GM12878 (cell line): ENCODE data around the gene ANAPC15. TPM values are rescaled to one million over a fixed set of nuclear protein-coding genes. Genes with fewer than 3 reads are reported as not detected.
"Not testable (repeated sequence)": the region's sequence is repeated elsewhere in the genome, so short reads cannot be mapped to it uniquely, and the experiment has no call there.

Source experiments
- ATAC-seq: fragments of 200-7000 bp; cut with Tn5 transposase; 3 replicates; pipeline ENCODE4 v1.9.1; 2020; ENCODE audit warnings: mild to moderate bottlenecking, moderate library complexity
- BruUV-seq: library from RNA; stranded (reverse); fragments of 400-500 nt; replicated peaks from 2 replicates; lab custom pipeline; 2021; lab: Mats Ljungman, UMichigan
- CTCF ChIA-PET: fragments of 300-600 bp; sonication (Branson Sonifier 250); formaldehyde crosslinking; extraction: SDS; loops from one replicate; lab custom pipeline; 2021; ENCODE audit warnings: inconsistent platforms; lab: Yijun Ruan, JAX
- POLR2A ChIA-PET: fragments of 350-600 bp; formaldehyde crosslinking; extraction: SDS; loops from one replicate; lab custom pipeline; 2021; ENCODE audit warnings: inconsistent platforms; lab: Charles Lee
- RAD21 ChIA-PET: fragments of 300-600 bp; sonication (Branson Sonifier 250); formaldehyde crosslinking; loops from one replicate; lab custom pipeline; 2023; ENCODE audit warnings: antibody characterized with exemption; ENCODE audit not compliant: unreplicated experiment; lab: Charles Lee
- SMC1A ChIA-PET: fragments of 300-600 bp; sonication (Branson Sonifier 250); formaldehyde crosslinking; loops from one replicate; lab custom pipeline; 2023; ENCODE audit not compliant: unreplicated experiment, uncharacterized antibody; lab: Charles Lee
- DNase-seq: peaks from one replicate; pipeline ENCODE4 v3.0.0-alpha.2; 2011; ENCODE audit warnings: low read depth, low spot score
- FAIRE-seq: peaks from 3 replicates; lab custom pipeline; 2011; peaks lifted over from hg19 to GRCh38; lab: Jason Lieb, UNC
- H2AFZ ChIP-seq: 2 replicates; pipeline ENCODE4 v1.6.0; 2011; ENCODE audit warnings: low read depth, low read length, control low read depth; ENCODE audit not compliant: control insufficient read depth
- H3K27ac ChIP-seq: 2 replicates; pipeline ENCODE4 v1.5.1; 2011; ENCODE audit warnings: control low read depth; ENCODE audit not compliant: control insufficient read depth, insufficient read depth
- H3K27me3 ChIP-seq, 2 experiments: replicated peaks in 1 of 2; 2 replicates each; pipeline versions ENCODE4 v1.6.0 to v1.6.1; 2011; ENCODE audit warnings: low read length in 1 of 2; ENCODE audit not compliant: control insufficient read depth in 2 of 2, insufficient read depth in 2 of 2
- H3K36me3 ChIP-seq, 2 experiments: 2 replicates each; pipeline ENCODE4 v1.5.1; 2011; ENCODE audit warnings: low read length in 1 of 2; ENCODE audit not compliant: control insufficient read depth in 2 of 2, insufficient read depth in 2 of 2
- H3K4me1 ChIP-seq: 2 replicates; pipeline ENCODE4 v1.6.1; 2011; ENCODE audit warnings: mild to moderate bottlenecking, low read length, moderate library complexity, mixed read lengths; ENCODE audit not compliant: control insufficient read depth, insufficient read depth
- H3K4me2 ChIP-seq: 2 replicates; pipeline ENCODE4 v1.6.0; 2011; ENCODE audit warnings: control low read depth; ENCODE audit not compliant: control insufficient read depth, insufficient read depth
- H3K4me3 ChIP-seq: fragments of 200-600 bp; sonication (generic); 2 replicates; pipeline ENCODE4 v1.5.1; 2016
- H3K79me2 ChIP-seq: 2 replicates; pipeline ENCODE4 v1.6.0; 2011; ENCODE audit warnings: low read length; ENCODE audit not compliant: control insufficient read depth, insufficient read depth
- H3K9ac ChIP-seq: 2 replicates; pipeline ENCODE4 v1.8.0; 2011; ENCODE audit warnings: low read length, control low read depth, mixed read lengths; ENCODE audit not compliant: control insufficient read depth, insufficient read depth
- H3K9me3 ChIP-seq: replicated peaks from 3 replicates; pipeline ENCODE4 v1.5.1; 2011; ENCODE audit warnings: mild to moderate bottlenecking, low read length; ENCODE audit not compliant: control insufficient read depth, insufficient read depth
- H4K20me1 ChIP-seq: 2 replicates; pipeline ENCODE4 v1.6.0; 2011; ENCODE audit not compliant: control insufficient read depth, insufficient read depth
- ETV6 ChIP-seq, 2 experiments: fragments of 450-650 bp in 1 of 2; IDR thresholded peaks in 1 of 2; conservative IDR thresholded peaks in 1 of 2; 2 replicates each; pipeline ENCODE4 v1.6.1; 2014; ENCODE audit warnings: antibody characterized with exemption in 1 of 2, borderline replicate concordance in 1 of 2, low read depth in 1 of 2, mild to moderate bottlenecking in 1 of 2, moderate library complexity in 1 of 2
- FOXK2 ChIP-seq: fragments of 450-650 bp; IDR thresholded peaks from 2 replicates; pipeline ENCODE4 v1.6.1; 2017; ENCODE audit warnings: mild to moderate bottlenecking, moderate library complexity
- MEF2B ChIP-seq: fragments of 450-650 bp; IDR thresholded peaks from 2 replicates; pipeline ENCODE4 v1.6.1; 2018; ENCODE audit warnings: mild to moderate bottlenecking, moderate library complexity; ENCODE audit not compliant: partially characterized antibody, poor library complexity, severe bottlenecking
- NFIC ChIP-seq: IDR thresholded peaks from 2 replicates; pipeline ENCODE4 v1.6.1; 2012; ENCODE audit warnings: low read depth, mild to moderate bottlenecking, inconsistent platforms, low read length, moderate library complexity
- NR2C2 ChIP-seq: IDR thresholded peaks from 2 replicates; pipeline ENCODE4 v1.6.1; 2011; ENCODE audit warnings: borderline replicate concordance, low read depth; ENCODE audit not compliant: control insufficient read depth, insufficient read length
- RFX5 ChIP-seq: IDR thresholded peaks from 2 replicates; pipeline ENCODE4 v1.6.1; 2011; ENCODE audit warnings: low read depth, low read length, improper control_type of control experiment
- STAT1 ChIP-seq: fragments of 450-650 bp; conservative IDR thresholded peaks from 2 replicates; pipeline ENCODE4 v1.6.1; 2014; ENCODE audit warnings: antibody characterized with exemption, mild to moderate bottlenecking
- WGBS: methylation state at CpG from one replicate; pipeline ENCODE4 v1.1.6; 2016; ENCODE audit warnings: low lambda C conversion rate; ENCODE audit not compliant: insufficient replicate concordance, insufficient coverage; ENCODE audit errors: missing lambda C conversion rate; 5-methylcytosine and 5-hydroxymethylcytosine counted together
- in situ Hi-C: fragments of 300-500 bp; cut with MboI; formaldehyde crosslinking; loops from 9 replicates; pipeline ENCODE4 v1.14.3; 2018; ENCODE audit warnings: mixed read lengths
- intact Hi-C: fragments of 100-400 bp; cut with micrococcal nuclease; formaldehyde crosslinking; loops from one replicate; pipeline ENCODE4 v1.14.2; 2022; ENCODE audit not compliant: unreplicated experiment
- polyA plus RNA-seq, 11 experiments: library from polyadenylated mRNA; depleted of rRNA in 4 of 11; unstranded in 6 of 11; stranded (reverse) in 5 of 11; fragments of >200 nt; fragmentation: Nextera tagmentation in 4 of 11; fragmentation: Illumina TruSeq in 1 of 11; extraction: Ambion mirVana in 4 of 11; extraction: Trizol in 1 of 11; gene quantifications; 1 replicate in 1 of 11; 2 replicates in 10 of 11; pipeline versions ENCODE4 v1.2.1 to v1.2.3, GENCODE V29; 2011 to 2016; ENCODE audit warnings: inconsistent platforms in 2 of 11, missing spikeins in 2 of 11, low read depth in 1 of 11
- total RNA-seq, 4 experiments: library from RNA; depleted of rRNA in 3 of 4; stranded (reverse); fragments of >200 nt in 3 of 4; fragmentation: Illumina TruSeq in 1 of 4; extraction: Trizol in 1 of 4; gene quantifications; 2 replicates each; pipeline versions ENCODE4 v1.2.1 to v1.2.3, GENCODE V29; 2013 to 2021
- TF ChIP-seq, protein P1 (sequence below): IDR thresholded peaks from 2 replicates; pipeline ENCODE4 v1.6.1; 2012; ENCODE audit warnings: improper control_type of control experiment, low read depth, low read length; ENCODE audit not compliant: insufficient replicate concordance

The ANAPC15 gene
- total and polyA plus RNA-seq, 10 of the 15 experiments (the other 5 are each of a cell fraction or from before 2014, with no cell fraction given) = 83.4 to 372 (median 103) TPM

GRCh38 chr11:72142086-72142485 is 29.6 kb upstream of the ANAPC15 start:
- H3K9ac ChIP-seq, H3K9me3 ChIP-seq, H3K4me3 ChIP-seq, H3K79me2 ChIP-seq, BruUV-seq, H3K4me2 ChIP-seq, H3K4me1 ChIP-seq, H3K27me3 ChIP-seq, DNase-seq, H3K36me3 ChIP-seq, H4K20me1 ChIP-seq, RAD21 ChIA-PET, ATAC-seq, H3K27ac ChIP-seq, H2AFZ ChIP-seq, FAIRE-seq: not testable (repeated sequence)
- ChIA-PET CTCF (interaction anchor here (2.1 to 3.8 kb wide), 2 partner anchors 117 to 291 kb away, joined by 5 to 19 read pairs; partner anchors contain the start of gene CLPB), SMC1A (interaction anchor here (1.4 kb wide), 1 partner anchor 164 kb away, joined by 5 read pairs; no protein-coding TSS in a partner anchor), POLR2A (interaction anchor here (0.9 kb wide), 1 partner anchor 81 kb away, joined by 4 read pairs; no protein-coding TSS in a partner anchor)
- intact Hi-C loops = loop anchor here (5.0 kb wide), 1 partner anchor 290 kb away; the partner anchor contains the start of gene CLPB
- in situ Hi-C loops = loop anchor here (5.0 kb wide), 1 partner anchor 120 kb away; no protein-coding TSS in a partner anchor
- WGBS = 20% methylated on average over 1 of the region's 1 CpG

GRCh38 chr11:72141066-72141465 is 28.6 kb upstream of the ANAPC15 start:
- Histone ChIP-seq H3K27me3 (no peaks in the 10 kb centered on the region; a peak in 1 of 4 replicates), H2AFZ (no peak overlapping the region), H3K4me1 (no peaks in the 10 kb centered on the region), H3K9ac (no peak overlapping the region), H3K4me3 (no peak overlapping the region), H4K20me1 (no peaks in the 10 kb centered on the region), H3K4me2 (no peak overlapping the region), H3K27ac (no peak overlapping the region), H3K79me2 (no peaks in the 10 kb centered on the region), H3K36me3 (no peaks in the 10 kb centered on the region), H3K9me3 (peaks cover 2% of the 10 kb centered on the region; the same call in 1 of the 3 replicates)
- RAD21 ChIA-PET = no interaction called here
- FAIRE-seq (no peak), ATAC-seq (no peak), DNase-seq (no peak)
- POLR2A ChIA-PET = interaction anchor here (0.9 kb wide), 1 partner anchor 82 kb away, joined by 4 read pairs; no protein-coding TSS in a partner anchor
- CTCF ChIA-PET = interaction anchor here (1.0 to 2.1 kb wide), 2 partner anchors 50 to 116 kb away, joined by 3 to 5 read pairs; no protein-coding TSS in a partner anchor
- in situ Hi-C loops (loop anchor here (5.0 kb wide), 1 partner anchor 119 kb away; no protein-coding TSS in a partner anchor), intact Hi-C loops (loop anchor here (5.0 kb wide), 1 partner anchor 291 kb away; the partner anchor contains the start of gene CLPB)
- SMC1A ChIA-PET = interaction anchor here (1.1 to 1.4 kb wide), 2 partner anchors 115 to 163 kb away, joined by 5 to 6 read pairs; no protein-coding TSS in a partner anchor
- WGBS = 0% methylated on average over 3 of the region's 3 CpGs
- BruUV-seq = no TSS peak
- TF ChIP-seq MEF2B = no peak
- TF ChIP-seq FOXK2 = no peak
- TF ChIP-seq ETV6 (conservative IDR thresholded peaks at IDR 0.05 in 1 of 2, IDR thresholded peaks at IDR 0.05 in 1 of 2; ENCODE audit: borderline replicate concordance in 1 of 2, low read depth in 1 of 2) = no peak
- no peak for TF ChIP-seq RFX5
- no peak for TF ChIP-seq STAT1
- TF ChIP-seq, protein P1, sequence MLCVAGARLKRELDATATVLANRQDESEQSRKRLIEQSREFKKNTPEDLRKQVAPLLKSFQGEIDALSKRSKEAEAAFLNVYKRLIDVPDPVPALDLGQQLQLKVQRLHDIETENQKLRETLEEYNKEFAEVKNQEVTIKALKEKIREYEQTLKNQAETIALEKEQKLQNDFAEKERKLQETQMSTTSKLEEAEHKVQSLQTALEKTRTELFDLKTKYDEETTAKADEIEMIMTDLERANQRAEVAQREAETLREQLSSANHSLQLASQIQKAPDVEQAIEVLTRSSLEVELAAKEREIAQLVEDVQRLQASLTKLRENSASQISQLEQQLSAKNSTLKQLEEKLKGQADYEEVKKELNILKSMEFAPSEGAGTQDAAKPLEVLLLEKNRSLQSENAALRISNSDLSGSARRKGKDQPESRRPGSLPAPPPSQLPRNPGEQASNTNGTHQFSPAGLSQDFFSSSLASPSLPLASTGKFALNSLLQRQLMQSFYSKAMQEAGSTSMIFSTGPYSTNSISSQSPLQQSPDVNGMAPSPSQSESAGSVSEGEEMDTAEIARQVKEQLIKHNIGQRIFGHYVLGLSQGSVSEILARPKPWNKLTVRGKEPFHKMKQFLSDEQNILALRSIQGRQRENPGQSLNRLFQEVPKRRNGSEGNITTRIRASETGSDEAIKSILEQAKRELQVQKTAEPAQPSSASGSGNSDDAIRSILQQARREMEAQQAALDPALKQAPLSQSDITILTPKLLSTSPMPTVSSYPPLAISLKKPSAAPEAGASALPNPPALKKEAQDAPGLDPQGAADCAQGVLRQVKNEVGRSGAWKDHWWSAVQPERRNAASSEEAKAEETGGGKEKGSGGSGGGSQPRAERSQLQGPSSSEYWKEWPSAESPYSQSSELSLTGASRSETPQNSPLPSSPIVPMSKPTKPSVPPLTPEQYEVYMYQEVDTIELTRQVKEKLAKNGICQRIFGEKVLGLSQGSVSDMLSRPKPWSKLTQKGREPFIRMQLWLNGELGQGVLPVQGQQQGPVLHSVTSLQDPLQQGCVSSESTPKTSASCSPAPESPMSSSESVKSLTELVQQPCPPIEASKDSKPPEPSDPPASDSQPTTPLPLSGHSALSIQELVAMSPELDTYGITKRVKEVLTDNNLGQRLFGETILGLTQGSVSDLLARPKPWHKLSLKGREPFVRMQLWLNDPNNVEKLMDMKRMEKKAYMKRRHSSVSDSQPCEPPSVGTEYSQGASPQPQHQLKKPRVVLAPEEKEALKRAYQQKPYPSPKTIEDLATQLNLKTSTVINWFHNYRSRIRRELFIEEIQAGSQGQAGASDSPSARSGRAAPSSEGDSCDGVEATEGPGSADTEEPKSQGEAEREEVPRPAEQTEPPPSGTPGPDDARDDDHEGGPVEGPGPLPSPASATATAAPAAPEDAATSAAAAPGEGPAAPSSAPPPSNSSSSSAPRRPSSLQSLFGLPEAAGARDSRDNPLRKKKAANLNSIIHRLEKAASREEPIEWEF = no peak
- no peak for TF ChIP-seq NFIC
- no peak for TF ChIP-seq NR2C2
